Tibial artery (tissue), 4 donors: ENCODE measurements around the gene CEP68.

Experiments used
- DNase-seq, 2 donors: peaks; one replicate each; pipeline ENCODE4 v3.0.0-alpha.2; 2019
- H3K27ac ChIP-seq, 2 donors: fragments of 200-600 bp; sonication (generic) in 1 of 2; 1 replicate in 1 of 2; 2 replicates in 1 of 2; pipeline ENCODE4 v1.5.1; 2018 to 2019; ENCODE audit warnings: mild to moderate bottlenecking in 1 of 2
- H3K27me3 ChIP-seq, 2 donors: fragments of 200-600 bp; sonication (generic) in 1 of 2; one replicate each; pipeline versions ENCODE4 v1.5.1 to v1.6.0; 2016 to 2019
- H3K36me3 ChIP-seq, 3 donors: fragments of 200-600 bp; sonication (generic) in 2 of 3; one replicate each; pipeline ENCODE4 v1.5.1; 2016 to 2019; ENCODE audit warnings: mild to moderate bottlenecking in 2 of 3
- H3K4me1 ChIP-seq, 4 donors: fragments of 200-600 bp; sonication (generic) in 2 of 4; 1 replicate in 3 of 4; 2 replicates in 1 of 4; pipeline ENCODE4 v1.5.1; 2016 to 2019
- H3K4me3 ChIP-seq, 2 donors: fragments of 200-600 bp; sonication (generic) in 1 of 2; 1 replicate in 1 of 2; 2 replicates in 1 of 2; pipeline ENCODE4 v1.5.1; 2018 to 2019; ENCODE audit warnings: mild to moderate bottlenecking in 2 of 2
- H3K9me3 ChIP-seq, 3 donors: fragments of 200-600 bp; sonication (generic) in 1 of 3; one replicate each; pipeline ENCODE4 v1.5.1; 2016 to 2019
- intact Hi-C: fragments of 100-400 bp; cut with DNase I; formaldehyde crosslinking; loops from one replicate; pipeline ENCODE4 v1.15.0; 2023; ENCODE audit warnings: low total_unique reads
- TF ChIP-seq, protein P1 (sequence below), 2 experiments: fragments of 200-600 bp in 1 of 2; fragments of 450-650 bp in 1 of 2; IDR thresholded peaks; one replicate each; pipeline ENCODE4 v1.5.1; 2017 to 2019; ENCODE audit warnings: antibody characterized with exemption in 2 of 2, mild to moderate bottlenecking in 1 of 2, moderate library complexity in 1 of 2

Gene CEP68

GRCh38 chr2:65098741-65099140, 42.5 kb downstream of the CEP68 start:
- intact Hi-C loops: no loop called here
- no peak for DNase-seq

DNA sequence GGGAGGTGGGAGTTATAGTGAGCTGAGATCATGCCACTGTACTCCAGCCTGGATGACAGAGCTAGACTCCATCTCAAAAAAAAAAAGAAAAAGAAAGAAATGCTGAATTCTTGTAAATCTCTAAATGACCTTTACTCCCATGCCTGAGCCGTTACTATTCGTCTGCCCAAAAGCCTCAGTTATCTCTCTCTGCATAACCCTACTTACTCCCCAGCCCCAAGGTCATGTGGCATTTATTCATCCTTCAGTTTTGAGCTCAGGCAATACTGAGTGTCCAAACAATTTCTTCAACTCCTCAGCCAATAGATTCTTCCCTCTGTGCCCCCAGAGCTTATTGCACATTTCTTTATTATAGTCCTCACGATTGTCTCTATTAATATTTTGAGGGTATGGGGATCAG, 44.9 kb downstream of the CEP68 start:
- Histone ChIP-seq H3K36me3 (peaks cover 17 to 48% (median 35%) of the 10 kb centered on the region in 3 donors), H3K27ac (no peak overlapping the region), H3K4me1 (peaks cover 0 to 47% (median 12%) of the 10 kb centered on the region in 4 donors), H3K9me3 (no peaks in the 10 kb centered on the region), H3K4me3 (no peak overlapping the region), H3K27me3 (no peaks in the 10 kb centered on the region)
- no peak for DNase-seq
- TF ChIP-seq, protein P1, sequence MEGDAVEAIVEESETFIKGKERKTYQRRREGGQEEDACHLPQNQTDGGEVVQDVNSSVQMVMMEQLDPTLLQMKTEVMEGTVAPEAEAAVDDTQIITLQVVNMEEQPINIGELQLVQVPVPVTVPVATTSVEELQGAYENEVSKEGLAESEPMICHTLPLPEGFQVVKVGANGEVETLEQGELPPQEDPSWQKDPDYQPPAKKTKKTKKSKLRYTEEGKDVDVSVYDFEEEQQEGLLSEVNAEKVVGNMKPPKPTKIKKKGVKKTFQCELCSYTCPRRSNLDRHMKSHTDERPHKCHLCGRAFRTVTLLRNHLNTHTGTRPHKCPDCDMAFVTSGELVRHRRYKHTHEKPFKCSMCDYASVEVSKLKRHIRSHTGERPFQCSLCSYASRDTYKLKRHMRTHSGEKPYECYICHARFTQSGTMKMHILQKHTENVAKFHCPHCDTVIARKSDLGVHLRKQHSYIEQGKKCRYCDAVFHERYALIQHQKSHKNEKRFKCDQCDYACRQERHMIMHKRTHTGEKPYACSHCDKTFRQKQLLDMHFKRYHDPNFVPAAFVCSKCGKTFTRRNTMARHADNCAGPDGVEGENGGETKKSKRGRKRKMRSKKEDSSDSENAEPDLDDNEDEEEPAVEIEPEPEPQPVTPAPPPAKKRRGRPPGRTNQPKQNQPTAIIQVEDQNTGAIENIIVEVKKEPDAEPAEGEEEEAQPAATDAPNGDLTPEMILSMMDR (IDR thresholded peaks at IDR 0.05): no peak
- intact Hi-C loops: no loop called here

More at GRCh38 chr2:65098741-65099140, 42.5 kb downstream of the CEP68 start:
- H3K4me1 ChIP-seq: peaks cover 0 to 27% (median 12%) of the 10 kb centered on the region in 4 donors
- H3K27me3 ChIP-seq: no peaks in the 10 kb centered on the region
- H3K27ac ChIP-seq: no peak overlapping the region
- no peak overlapping the region for H3K4me3 ChIP-seq
- no peaks in the 10 kb centered on the region for H3K9me3 ChIP-seq
- peaks cover 29 to 61% (median 48%) of the 10 kb centered on the region in 3 donors for H3K36me3 ChIP-seq
- TF ChIP-seq, protein P1 (IDR thresholded peaks at IDR 0.05): no peak

DNA sequence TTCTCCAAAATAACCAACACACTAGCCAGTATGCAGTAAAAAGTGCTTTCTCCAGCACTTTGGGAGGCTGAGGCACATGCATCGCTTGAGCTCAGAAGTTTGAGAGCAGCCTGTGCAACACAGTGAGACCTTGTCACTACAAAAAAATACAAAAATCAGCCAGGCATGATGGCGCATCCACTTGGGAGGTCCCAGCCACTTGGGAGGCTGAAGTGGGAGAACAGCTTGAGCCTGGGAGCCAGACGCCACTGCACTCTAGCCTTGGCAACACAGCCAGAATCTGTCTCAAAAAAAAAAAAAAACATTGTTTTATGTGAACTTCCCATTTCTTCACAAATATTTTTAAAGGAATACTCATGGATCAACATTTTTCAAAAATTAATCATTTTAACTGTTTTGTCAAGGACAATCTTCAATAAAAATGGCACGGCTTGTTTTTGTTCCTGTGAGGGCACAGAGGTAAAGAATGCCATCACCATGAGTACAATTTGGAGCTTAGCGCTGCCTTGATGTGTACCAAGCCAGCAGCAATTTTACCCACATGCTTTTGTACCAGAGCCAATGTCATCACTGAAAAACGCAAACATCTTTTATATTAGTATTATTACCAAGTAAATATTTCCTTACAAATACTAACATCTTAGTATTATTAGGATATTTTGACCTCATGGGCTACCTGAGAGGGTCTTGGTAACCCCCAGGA, 46.9 kb downstream of the CEP68 start:
- no peaks in the 10 kb centered on the region for H3K9me3 ChIP-seq
- DNase-seq: no peak
- H3K4me3 ChIP-seq: no peak overlapping the region
- intact Hi-C loops: no loop called here
- no peaks in the 10 kb centered on the region for H3K27me3 ChIP-seq
- peaks cover 15 to 36% (median 34%) of the 10 kb centered on the region in 3 donors for H3K36me3 ChIP-seq
- H3K27ac ChIP-seq: peak overlapping the region in 1 of 2 donors; percentile 38
- H3K4me1 ChIP-seq: peaks cover 0 to 48% (median 18%) of the 10 kb centered on the region in 4 donors
- TF ChIP-seq, protein P1 (IDR thresholded peaks at IDR 0.05): no peak

DNA sequence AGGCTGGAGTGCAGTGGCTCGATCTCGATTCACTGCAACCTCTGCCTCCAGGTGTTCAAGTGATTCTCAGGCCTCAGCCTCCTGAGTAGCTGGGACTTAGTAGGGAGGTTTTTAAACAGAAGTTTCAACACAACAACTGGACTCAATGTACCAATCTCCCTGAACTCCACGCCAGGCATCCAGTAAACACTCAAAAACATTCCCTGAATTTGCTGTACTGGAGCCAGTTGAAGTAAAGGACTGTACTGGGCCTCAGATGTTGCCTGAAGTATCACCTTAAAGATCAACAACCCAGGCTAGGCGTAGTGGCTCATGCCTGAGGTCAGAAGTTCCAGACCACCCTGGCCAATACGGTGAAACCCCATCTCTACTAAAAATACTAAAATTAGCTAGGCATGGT, 51.3 kb downstream of the CEP68 start:
- no peak for DNase-seq
- intact Hi-C loops: no loop called here

GRCh38 chr2:65108780-65109179, 52.6 kb downstream of the CEP68 start:
- H3K4me3 ChIP-seq: no peak overlapping the region
- peaks cover 0 to 7% (median under 1%) of the 10 kb centered on the region in 3 donors for H3K36me3 ChIP-seq
- no peak for DNase-seq
- H3K4me1 ChIP-seq: peaks cover 0 to 64% (median 21%) of the 10 kb centered on the region in 4 donors
- TF ChIP-seq, protein P1 (IDR thresholded peaks at IDR 0.05): no peak
- intact Hi-C loops: no loop called here
- no peaks in the 10 kb centered on the region for H3K9me3 ChIP-seq
- H3K27ac ChIP-seq: no peak overlapping the region
- no peaks in the 10 kb centered on the region for H3K27me3 ChIP-seq

More for the DNA sequence above, 51.3 kb downstream of the CEP68 start:
- Histone ChIP-seq H3K4me1 (peaks cover 0 to 66% (median 20%) of the 10 kb centered on the region in 4 donors), H3K27ac (no peak overlapping the region), H3K9me3 (no peaks in the 10 kb centered on the region), H3K4me3 (no peak overlapping the region), H3K27me3 (no peaks in the 10 kb centered on the region), H3K36me3 (peaks cover 0 to 12% (median 9%) of the 10 kb centered on the region in 3 donors)
- TF ChIP-seq, protein P1 (IDR thresholded peaks at IDR 0.05): no peak
